Measurements from ENCODE around the gene DSCAM. TPM values are rescaled to one million over a fixed set of nuclear protein-coding genes. Genes with fewer than 3 reads are reported as not detected.
"Not testable (repeated sequence)": the region's sequence is repeated elsewhere in the genome, so short reads cannot be mapped to it uniquely, and the experiment has no call there.

The DSCAM gene, protein sequence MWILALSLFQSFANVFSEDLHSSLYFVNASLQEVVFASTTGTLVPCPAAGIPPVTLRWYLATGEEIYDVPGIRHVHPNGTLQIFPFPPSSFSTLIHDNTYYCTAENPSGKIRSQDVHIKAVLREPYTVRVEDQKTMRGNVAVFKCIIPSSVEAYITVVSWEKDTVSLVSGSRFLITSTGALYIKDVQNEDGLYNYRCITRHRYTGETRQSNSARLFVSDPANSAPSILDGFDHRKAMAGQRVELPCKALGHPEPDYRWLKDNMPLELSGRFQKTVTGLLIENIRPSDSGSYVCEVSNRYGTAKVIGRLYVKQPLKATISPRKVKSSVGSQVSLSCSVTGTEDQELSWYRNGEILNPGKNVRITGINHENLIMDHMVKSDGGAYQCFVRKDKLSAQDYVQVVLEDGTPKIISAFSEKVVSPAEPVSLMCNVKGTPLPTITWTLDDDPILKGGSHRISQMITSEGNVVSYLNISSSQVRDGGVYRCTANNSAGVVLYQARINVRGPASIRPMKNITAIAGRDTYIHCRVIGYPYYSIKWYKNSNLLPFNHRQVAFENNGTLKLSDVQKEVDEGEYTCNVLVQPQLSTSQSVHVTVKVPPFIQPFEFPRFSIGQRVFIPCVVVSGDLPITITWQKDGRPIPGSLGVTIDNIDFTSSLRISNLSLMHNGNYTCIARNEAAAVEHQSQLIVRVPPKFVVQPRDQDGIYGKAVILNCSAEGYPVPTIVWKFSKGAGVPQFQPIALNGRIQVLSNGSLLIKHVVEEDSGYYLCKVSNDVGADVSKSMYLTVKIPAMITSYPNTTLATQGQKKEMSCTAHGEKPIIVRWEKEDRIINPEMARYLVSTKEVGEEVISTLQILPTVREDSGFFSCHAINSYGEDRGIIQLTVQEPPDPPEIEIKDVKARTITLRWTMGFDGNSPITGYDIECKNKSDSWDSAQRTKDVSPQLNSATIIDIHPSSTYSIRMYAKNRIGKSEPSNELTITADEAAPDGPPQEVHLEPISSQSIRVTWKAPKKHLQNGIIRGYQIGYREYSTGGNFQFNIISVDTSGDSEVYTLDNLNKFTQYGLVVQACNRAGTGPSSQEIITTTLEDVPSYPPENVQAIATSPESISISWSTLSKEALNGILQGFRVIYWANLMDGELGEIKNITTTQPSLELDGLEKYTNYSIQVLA (N-terminal part only)
- total RNA-seq (2014; rRNA removed; shearing (Covaris generic)): not detected in 2 replicates

DNA sequence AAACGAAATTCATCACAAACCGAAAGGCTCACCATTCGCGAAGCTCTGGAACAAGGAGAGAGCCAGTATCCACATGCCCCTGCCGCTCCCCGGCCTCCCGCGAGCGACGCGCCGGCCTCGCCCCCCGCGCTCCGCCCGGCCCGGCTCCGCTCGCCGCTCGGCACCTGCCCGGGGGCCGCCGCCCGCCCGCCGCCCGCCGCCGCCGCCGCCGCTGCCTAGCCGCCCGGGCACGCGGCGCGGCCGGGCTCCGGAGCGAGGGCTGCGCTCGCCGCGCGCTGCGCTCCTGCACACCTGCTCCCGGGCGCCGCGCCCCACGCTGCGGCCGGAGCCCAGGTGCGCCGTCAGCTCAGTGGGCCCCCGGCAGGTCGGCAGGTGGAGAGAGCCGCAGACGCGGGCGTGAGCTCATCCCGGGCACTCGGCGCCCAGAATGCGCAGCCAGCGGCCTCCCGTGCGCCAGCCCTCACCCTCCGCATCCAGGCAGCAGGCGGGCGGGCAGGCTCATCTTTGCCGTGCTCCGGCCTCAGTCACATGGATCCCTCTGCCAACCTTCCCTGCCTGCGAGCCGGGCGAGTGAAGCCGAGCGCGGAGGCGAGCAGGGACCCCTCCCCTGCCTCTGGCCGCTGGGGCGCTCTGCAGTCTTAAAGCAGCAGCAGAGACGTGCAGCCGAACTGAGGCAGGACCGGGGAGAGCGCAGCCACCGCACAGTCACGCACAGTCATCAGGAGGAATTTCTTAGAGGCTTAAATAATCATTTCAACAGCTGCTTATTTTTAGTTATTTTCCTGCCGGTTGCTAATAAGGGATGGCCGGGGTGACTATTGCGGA is at the start of gene DSCAM:
Gene DSCAM, minus strand, starts transcription at position 572 of the 825 bp plus-strand sequence. Its CDS starts 497 bp downstream, at position 75.
- no peak for DNase-seq (ENCODE audit: low spot score)

DNA sequence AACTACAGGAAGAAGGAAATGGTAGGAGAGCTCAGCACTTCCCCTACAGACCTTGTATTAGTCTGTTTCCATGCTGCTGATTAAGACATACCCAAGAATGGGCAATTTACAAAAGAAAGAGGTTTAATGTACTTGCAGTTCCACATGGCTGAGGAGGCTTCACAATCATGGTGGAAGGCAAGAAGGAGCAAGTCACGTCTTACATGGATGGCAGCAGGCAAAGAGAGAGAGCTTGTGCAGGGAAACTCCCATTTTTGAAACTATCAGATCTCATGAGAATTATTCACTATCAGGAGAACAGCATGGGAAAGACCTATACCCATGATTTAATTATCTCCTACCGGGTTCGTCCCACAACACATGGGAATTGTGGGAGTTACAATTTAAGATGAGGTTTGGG is 48.7 kb upstream of the DSCAM start:
- not testable (repeated sequence) for DNase-seq (ENCODE audit: low spot score)

DNA sequence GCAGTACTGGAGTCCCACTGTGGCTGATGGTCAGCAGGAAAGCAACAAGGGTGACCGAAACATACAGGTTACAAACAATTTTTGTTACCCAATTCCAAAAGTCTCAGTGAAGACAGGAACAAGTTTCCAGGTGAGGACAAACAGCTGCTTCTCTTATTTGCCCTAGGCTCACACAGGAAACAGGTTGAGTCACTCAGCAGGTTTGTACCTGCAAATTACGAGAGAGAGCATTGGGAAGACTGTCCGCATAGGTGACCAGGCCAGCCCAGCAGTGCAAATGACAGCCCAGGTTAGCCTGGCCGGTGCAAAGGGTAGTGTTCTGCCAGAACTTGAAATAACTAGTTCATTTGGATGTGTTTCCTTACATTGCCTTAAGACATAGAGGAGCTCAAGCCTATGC is 40.0 kb upstream of the DSCAM start:
- DNase-seq (ENCODE audit: low spot score): no peak

DNA sequence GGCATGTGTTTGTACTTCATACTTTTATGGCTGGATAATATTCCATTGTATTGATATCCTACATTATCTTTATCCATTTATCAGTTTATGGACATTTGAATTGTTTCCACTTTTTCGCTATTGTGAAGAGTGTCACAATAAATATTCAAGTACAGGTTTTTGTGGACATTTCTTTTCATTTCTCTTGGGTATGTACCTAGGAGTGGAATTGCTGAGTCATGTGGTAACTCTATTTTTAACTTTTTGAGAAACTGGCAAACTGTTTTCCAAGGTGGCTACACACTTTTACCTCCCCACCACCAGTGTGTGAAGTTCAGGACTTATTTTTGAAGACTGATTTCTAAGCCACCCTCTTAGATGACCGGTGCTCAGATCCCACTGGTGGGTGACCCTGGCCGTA is 39.0 kb upstream of the DSCAM start:
- no peak for DNase-seq (ENCODE audit: low spot score)

DNA sequence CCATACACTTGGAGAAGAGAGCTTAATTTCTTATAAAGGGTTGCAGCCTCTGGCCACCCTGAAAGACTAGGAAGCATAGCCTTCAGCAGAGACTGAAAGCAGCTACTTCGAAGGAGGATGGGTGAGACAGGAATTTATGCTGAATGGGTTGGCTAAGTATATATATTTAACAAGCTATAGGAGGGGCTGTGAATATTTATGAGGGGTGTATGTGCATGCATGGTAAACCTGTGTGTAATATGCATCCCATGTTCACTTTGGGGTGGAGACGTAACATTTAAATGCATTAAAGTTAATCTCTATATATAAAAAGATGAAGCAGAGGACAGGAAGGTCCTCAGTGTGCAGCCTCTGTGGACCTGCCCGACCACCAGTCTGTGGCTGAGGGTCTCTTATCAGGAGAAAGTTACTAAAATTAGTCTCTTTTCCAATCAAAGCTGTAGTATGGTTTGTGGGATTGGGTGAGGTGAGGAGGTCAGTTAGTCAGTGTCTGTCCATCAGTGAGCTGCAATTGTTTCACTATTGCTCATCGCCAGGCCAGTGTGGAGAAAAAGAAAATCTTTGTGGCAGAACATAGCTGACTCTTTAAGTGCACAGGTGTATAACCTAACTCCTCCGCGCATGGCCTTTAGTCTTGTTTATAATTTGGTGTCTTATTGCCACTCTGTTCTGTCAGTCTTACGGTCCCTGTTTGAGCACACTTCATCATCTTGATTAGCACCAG is 35.4 kb upstream of the DSCAM start:
- DNase-seq (ENCODE audit: low spot score): no peak

DNA sequence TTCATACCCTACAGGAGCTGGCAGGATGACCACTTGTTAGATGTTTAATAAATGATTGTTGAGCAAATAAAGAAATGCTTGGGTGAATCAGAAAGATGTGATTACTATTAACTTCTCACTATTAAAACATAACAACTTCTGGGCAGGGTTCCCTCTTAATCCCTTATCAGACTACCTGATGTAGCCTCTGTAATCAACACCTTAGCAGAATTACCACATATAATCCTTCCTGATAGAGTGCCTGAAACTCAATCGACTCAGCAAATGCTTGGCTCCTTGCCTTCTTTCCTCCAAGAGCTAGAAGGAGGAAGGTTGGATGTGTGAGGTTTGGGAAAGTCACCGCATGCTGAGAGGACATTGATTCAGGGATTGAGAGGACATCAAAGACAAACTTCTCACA is 34.8 kb upstream of the DSCAM start:
- DNase-seq (ENCODE audit: low spot score): no peak

DNA sequence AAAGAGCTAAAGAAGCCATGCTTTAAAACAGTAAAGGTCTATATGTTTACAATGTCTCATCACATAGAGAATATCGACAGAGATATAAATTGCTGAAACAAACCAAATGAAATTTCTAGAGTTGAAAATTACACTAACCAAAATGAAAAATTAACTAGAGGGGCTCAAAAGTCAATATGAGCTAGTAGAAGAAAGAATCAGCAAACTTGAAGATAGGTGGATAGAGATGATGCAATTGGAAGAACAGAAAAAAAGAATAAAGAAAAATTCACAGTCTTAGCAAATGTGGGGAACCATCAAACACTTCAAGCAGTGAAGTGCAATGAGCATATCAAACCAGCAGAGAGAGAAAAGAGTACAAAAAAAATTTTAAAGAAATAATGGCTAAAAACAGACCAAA is 24.1 kb upstream of the DSCAM start:
- DNase-seq (ENCODE audit: low spot score): no peak

DNA sequence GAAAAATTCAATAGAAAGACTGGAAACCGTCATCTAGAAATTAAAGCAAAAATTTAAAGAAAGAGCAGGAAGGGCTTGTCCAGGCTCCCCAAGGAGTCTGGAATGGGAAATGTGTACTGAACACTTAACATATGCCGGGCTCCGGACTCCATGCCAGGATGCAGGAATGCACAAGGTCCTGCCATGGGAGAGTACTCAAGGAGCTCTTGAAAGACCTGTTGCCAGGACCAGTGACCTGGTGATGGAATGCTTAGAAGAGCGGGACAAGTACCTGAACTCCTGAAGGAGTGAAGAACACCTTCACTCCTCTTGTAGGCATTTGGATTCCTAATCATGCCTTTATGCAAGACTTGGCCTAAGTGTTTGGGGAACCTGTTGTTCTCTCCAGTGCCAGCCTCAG is 16.9 kb upstream of the DSCAM start:
- DNase-seq (ENCODE audit: low spot score): no peak

DNA sequence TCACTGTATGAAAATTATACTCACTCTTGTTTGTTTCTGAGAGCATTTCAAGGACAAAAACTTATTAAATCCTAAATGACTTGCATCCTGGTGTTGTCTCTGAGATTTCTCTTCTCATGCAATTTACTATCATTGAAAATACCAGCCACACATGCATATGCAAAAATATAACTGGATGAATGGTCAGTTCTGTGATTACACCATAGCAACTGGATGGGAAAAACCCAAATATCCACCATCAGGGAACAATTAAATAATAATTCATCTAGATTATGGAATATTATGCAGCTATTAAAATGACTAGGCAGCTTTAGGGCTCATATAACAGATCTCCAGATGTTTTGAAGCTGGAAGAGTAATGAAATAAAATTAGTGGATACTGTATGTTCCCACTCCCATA is 11.6 kb upstream of the DSCAM start:
- no peak for DNase-seq (ENCODE audit: low spot score)

DNA sequence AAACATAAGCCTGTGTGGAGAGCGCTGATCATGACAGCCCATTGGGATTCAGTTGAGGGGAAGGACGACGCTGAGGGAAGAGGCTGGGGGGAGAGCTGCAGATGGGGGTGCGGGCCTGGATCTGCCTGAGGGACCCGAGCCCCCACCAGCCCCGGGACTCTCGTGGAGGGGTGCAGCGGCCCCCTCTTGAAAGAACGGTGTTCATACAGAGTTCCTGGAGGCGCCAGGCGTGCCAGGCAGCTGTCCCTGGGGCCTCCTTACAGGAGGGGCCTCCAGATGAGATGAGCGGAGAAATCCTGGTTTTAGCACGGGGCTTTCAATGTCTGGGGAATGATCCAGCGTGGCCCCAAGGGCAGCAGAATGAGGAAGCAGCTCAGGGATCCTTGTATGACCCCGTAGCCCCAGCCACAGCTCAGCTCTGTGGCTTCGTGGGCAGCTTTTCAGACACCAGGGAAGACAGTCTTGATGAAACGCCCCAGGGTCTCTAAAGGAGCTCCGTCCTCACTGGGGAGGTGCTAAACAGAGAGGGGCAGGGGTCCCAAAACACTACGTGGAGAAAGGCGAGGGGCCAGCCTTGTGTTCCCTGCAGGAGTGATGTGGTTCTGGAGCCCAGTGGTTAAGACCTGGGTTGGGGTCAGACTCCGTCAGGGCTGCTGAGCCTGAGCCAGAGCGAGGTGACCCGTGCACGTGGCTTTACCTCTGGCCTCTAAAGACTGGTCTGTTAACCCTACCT is 7.2 kb upstream of the DSCAM start:
- DNase-seq (ENCODE audit: low spot score): no peak

DNA sequence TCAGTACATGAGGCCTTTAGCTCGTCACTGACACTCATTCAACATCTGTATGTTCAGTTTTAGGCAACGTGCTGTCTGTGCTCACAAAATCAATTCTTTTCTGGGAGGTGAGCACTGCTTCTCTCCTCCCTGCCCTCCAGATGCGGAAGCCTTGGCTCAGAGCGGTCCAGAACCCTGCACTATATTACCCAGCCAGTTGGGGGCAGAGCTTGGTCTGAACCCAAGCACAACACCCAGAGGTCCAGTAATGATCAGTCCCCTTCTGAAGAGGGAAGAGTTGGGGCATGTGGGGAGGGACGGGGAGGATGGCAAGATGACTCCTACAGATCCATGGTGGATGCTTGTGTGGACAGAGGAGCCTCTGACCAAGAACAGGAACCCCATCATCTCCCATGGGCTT is 5.6 kb upstream of the DSCAM start:
- no peak for DNase-seq (ENCODE audit: low spot score)

DNA sequence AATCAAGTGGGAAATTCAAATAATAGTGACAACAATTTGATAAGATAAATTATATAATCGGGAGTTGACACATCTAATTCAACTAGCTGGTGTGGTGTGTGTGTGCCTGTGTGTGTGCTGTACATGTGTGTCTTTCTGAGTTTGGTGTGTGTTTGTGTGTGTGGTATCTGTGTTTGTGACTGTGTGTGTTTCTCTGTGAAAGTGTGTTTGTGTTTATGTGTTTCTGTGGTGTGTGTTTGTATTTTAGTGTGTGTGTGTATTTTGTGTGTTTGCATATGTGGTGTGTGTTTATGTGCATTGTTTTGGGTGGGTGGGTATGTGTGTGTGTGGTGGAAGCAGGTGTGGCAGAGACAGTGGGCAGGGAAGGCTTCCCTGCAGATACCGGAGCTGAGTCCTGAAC is 4.8 kb upstream of the DSCAM start:
- DNase-seq (ENCODE audit: low spot score): no peak

DNA sequence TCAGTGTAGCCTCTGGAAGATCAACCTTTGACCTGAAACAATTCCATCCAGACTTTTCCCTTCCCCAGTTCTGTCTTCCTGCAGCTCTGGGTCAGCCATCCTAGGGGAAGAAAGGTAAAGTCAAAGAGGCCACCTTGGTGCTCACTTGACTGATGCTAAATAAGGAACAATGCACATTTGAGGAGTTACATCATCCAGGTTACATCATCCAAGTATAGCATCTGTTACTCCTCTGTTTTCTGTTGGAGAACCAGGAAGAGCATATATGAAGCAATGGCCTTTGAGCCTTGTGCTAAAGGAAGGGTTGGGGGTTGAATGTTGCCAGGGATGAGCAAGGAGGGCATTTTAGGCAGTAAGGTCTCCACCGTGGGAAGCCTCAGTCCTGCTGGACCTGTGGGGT is 3.1 kb upstream of the DSCAM start:
- no peak for DNase-seq (ENCODE audit: low spot score)

DNA sequence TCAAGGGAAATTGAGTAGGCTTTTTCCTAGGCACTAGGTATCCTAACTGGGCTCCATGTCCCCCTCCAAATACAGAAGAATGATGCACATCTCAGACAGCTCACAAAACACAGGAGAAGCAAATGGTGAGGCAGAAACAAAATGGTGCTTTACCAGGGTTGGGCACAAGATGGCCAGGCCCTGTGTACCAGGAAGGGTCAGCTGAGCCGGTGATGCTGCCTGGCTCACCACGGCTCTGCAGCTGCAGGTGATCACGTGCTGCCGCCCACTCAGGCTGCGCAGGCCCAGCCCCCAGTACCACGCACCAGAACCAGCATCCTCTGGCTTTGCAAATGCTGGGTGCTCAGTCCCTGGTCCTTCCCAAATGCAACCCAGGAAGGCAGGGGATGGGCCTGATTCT is 993 bp upstream of the DSCAM start:
- DNase-seq (ENCODE audit: low spot score): no peak

DNA sequence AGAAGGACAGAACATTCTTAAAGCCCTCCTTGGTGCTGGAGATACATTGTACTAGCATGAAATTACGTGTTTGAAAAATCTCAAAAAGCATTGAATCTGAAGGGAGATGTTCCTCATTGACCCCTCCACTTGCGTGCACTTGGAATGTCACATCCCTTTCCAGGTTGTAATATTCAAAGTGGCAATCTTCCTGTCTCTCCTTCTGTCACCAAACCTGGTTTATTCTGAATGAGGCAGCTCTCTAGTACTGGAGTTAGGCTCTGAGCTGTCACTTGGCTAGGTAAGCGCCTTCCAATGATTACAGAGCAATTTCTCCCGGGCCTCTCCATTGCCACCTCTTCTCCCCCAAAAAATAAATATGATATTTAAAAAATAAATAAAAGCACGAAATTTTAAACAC is 855 bp downstream of the DSCAM start:
- no peak for DNase-seq (ENCODE audit: low spot score)

DNA sequence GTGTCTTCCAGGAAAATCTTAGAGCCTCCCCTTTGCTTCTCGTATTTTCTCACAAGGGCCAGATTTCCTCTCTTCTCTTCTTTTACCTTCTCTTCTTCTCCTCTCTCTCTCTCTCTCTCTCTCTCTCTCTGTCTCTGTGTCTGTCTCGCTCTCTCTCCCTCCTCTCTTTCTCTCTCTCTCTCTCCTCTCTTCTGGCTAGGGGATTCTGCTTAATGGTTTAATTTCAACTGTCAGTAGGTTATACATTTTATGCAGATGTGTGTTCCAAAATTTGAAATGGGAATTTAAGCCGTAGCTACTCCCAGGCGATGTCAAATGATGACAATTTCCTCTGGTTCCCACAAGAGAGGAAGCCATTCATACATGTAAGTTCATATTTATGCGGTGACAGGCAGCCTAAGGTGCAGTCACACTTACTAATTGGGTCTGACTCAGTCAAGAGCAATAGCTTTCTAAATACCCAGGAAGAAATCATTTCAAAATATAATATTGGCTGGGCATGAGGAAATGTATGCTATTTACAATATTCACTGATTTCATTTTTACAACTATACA is 1.4 kb downstream of the DSCAM start:
- no peak for DNase-seq (ENCODE audit: low spot score)

DNA sequence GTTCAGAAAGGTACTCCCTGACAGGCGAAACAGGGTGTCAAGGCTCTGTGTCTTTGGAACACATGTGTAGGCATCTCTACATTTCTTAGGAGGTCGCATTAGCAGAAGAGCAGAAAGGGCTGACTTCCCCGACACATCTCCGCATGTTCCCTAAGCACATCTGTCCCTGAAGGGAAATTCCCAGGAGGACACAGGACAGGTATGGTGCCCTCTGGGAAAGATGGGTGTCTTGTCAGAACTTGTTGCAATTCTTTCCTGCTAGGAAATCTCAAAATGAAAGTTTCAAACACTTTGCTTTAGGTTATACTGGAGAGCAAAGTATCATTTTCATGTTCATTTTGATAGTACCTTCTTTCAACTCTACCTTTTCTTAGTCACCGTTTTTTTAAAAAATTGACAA is 2.0 kb downstream of the DSCAM start:
- DNase-seq (ENCODE audit: low spot score): no peak

DNA sequence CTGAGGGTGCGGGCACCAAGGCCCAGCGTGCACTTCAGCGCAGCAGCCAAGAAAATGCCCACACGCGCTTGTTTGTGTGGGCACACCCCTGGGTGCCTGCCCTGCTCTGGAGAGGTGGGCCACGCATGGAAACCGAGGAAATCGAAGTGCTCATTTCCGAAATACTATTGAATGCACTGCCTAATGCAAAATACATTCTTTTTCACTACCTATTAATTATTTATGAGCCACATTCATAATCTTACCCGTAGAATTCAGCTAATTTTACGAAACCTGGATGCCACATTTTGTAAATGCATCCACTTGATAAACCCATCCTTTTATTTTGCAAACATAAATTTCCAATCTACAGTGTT is 4.8 kb downstream of the DSCAM start:
- no peak for DNase-seq (ENCODE audit: low spot score)

DNA sequence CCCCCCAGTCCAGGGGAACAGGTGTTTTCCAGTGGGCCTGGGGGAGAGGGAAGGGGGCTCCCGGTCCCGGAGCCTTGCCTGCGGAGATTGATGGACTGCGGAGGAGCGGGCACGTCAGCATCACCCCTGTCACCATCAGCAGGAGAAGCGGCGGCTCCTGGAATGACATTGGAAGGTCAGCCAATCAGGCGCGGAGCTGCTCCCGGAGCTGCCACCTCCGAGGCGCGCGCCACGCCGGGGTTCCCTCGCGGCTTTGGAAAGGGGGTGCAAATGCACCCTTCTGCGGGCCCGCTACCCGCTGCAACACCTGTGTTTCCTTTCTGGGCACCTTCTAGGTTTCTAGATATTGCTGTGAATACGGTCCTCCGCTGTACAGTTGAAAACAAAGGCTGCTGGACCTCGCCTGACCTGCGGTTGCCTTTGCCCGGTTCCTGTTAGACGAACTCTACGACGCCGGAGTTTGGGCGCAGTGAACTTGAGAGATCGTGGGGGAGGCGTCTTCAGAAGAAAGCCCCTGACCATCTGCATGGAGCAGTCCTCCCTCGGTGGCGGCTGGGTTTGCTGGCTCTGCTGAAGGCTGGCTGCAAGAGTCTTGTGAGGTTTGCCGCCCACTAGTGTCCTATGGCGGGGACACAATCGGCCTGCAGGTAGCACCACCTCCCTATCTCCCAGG is 5.3 kb downstream of the DSCAM start:
- peak; percentile 4 for DNase-seq (ENCODE audit: low spot score)
